HG02642 (cell line): Measurements from ENCODE around the gene IFFO2.

Source experiments
- ATAC-seq: cut with Tn5 transposase; IDR thresholded peaks from one replicate; pipeline ENCODE4 v1.9.1; 2021; ENCODE audit warnings: mild to moderate bottlenecking; ENCODE audit not compliant: unreplicated experiment, poor library complexity

Gene IFFO2

GRCh38 chr1:18922319-18922726, 34.2 kb downstream of the IFFO2 start:
- no peak for ATAC-seq

- no peak for ATAC-seq
Observed at GRCh38 chr1:18921516-18922251, 34.8 kb downstream of the IFFO2 start.

GRCh38 chr1:18920931-18921330, 35.5 kb downstream of the IFFO2 start:
- no peak for ATAC-seq

- ATAC-seq, result no peak
Observed at GRCh38 chr1:18919956-18920355, 36.5 kb downstream of the IFFO2 start.

- no peak for ATAC-seq
Observed at GRCh38 chr1:18919197-18919905, 37.1 kb downstream of the IFFO2 start.

GRCh38 chr1:18918417-18918816, 38.1 kb downstream of the IFFO2 start:
- no peak for ATAC-seq

GRCh38 chr1:18917071-18917799, 39.2 kb downstream of the IFFO2 start:
- no peak for ATAC-seq

- no peak for ATAC-seq
Observed at GRCh38 chr1:18915341-18915740, 41.1 kb downstream of the IFFO2 start.

GRCh38 chr1:18913065-18913835, 43.2 kb downstream of the IFFO2 start:
- peak; percentile 75 for ATAC-seq

GRCh38 chr1:18912550-18912949, 43.9 kb downstream of the IFFO2 start:
- ATAC-seq, result no peak

GRCh38 chr1:18908911-18909771, 47.3 kb downstream of the IFFO2 start:
- no peak for ATAC-seq

GRCh38 chr1:18907917-18908845, 48.3 kb downstream of the IFFO2 start:
- ATAC-seq, result no peak

- ATAC-seq, result no peak
Observed at GRCh38 chr1:18907021-18907916, 49.2 kb downstream of the IFFO2 start.

- no peak for ATAC-seq
Observed at GRCh38 chr1:18903291-18903756, 53.2 kb downstream of the IFFO2 start.

GRCh38 chr1:18902523-18903290, 53.8 kb downstream of the IFFO2 start, which contains the start of gene ALDH4A1:
Gene ALDH4A1 (minus strand): TSS chr1:18902555. CDS start chr1:18902523, 32 bp downstream.
- peak; percentile 96 for ATAC-seq

- ATAC-seq, result no peak
Observed at GRCh38 chr1:18901952-18902522, 54.4 kb downstream of the IFFO2 start.
